Mesenchymal stem cell (in vitro differentiated cells and primary cell): ENCODE data around the gene ITIH4.
A peak's percentile ranks its signal among the peaks of the same experiment; 100 is the strongest.

ENCODE experiments used
- DNase-seq: peaks from one replicate; pipeline ENCODE4 v3.0.0-alpha.2; 2013
- H2AFZ ChIP-seq: one replicate; pipeline ENCODE4 v1.6.1; 2013; ENCODE audit warnings: low read depth, mild to moderate bottlenecking, control low read depth, inconsistent platforms, low read length, moderate library complexity
- H2AK5ac ChIP-seq: 2 replicates; pipeline ENCODE4 v1.6.1; 2013; ENCODE audit warnings: low read length, moderate library complexity, mild to moderate bottlenecking, inconsistent platforms; ENCODE audit not compliant: severe bottlenecking
- H2BK120ac ChIP-seq: one replicate; pipeline ENCODE4 v1.6.1; 2013; ENCODE audit warnings: low read depth, mild to moderate bottlenecking, inconsistent platforms, low read length, moderate library complexity
- H2BK12ac ChIP-seq, 2 experiments: one replicate each; pipeline ENCODE4 v1.6.1; 2013; ENCODE audit warnings: inconsistent platforms in 2 of 2, low read length in 2 of 2, mild to moderate bottlenecking in 2 of 2, moderate library complexity in 2 of 2, control low read depth in 1 of 2
- H2BK15ac ChIP-seq: one replicate; pipeline ENCODE4 v1.6.1; 2013; ENCODE audit warnings: mild to moderate bottlenecking, low read depth, inconsistent platforms; ENCODE audit not compliant: poor library complexity, severe bottlenecking
- H2BK5ac ChIP-seq: 2 replicates; pipeline ENCODE4 v1.6.1; 2013; ENCODE audit warnings: low read depth, mild to moderate bottlenecking, low read length, control low read depth, inconsistent platforms; ENCODE audit not compliant: poor library complexity, severe bottlenecking
- H3K14ac ChIP-seq, 2 experiments: one replicate each; pipeline ENCODE4 v1.6.1; 2013; ENCODE audit warnings: inconsistent platforms in 2 of 2, low read length in 2 of 2, control low read depth in 1 of 2, mild to moderate bottlenecking in 1 of 2, moderate library complexity in 1 of 2
- H3K18ac ChIP-seq, 2 experiments: one replicate each; pipeline ENCODE4 v1.6.1; 2013; ENCODE audit warnings: inconsistent platforms in 2 of 2, low read length in 2 of 2, control low read depth in 1 of 2, low read depth in 1 of 2, mild to moderate bottlenecking in 1 of 2
- H3K23ac ChIP-seq, 2 experiments: one replicate each; pipeline ENCODE4 v1.6.1; 2013; ENCODE audit warnings: inconsistent platforms in 2 of 2, low read length in 2 of 2, mild to moderate bottlenecking in 2 of 2, moderate library complexity in 2 of 2, control low read depth in 1 of 2
- H3K27ac ChIP-seq: 2 replicates; pipeline ENCODE4 v1.5.1; 2013; ENCODE audit warnings: mild to moderate bottlenecking, moderate library complexity, low read length, control low read depth, inconsistent platforms; ENCODE audit not compliant: poor library complexity, severe bottlenecking
- H3K27me3 ChIP-seq, 2 experiments: 2 replicates each; pipeline versions ENCODE4 v1.6.1 to v1.7.0; 2013; ENCODE audit warnings: low read length in 2 of 2, mild to moderate bottlenecking in 2 of 2, moderate library complexity in 2 of 2, control low read depth in 1 of 2, inconsistent platforms in 1 of 2; ENCODE audit not compliant: control insufficient read depth in 1 of 2, insufficient read depth in 1 of 2
- H3K36me3 ChIP-seq, 2 experiments: 2 replicates each; pipeline versions ENCODE4 v1.6.1 to v1.7.0; 2013; ENCODE audit warnings: low read length in 2 of 2, control low read depth in 1 of 2, inconsistent platforms in 1 of 2, low read depth in 1 of 2, mild to moderate bottlenecking in 1 of 2; ENCODE audit not compliant: insufficient read depth in 2 of 2, control insufficient read depth in 1 of 2
- H3K4ac ChIP-seq, 2 experiments: one replicate each; pipeline ENCODE4 v1.6.1; 2013; ENCODE audit warnings: inconsistent platforms in 2 of 2, low read length in 2 of 2, mild to moderate bottlenecking in 2 of 2, moderate library complexity in 2 of 2, control low read depth in 1 of 2, low read depth in 1 of 2
- H3K4me1 ChIP-seq: 2 replicates; pipeline ENCODE4 v1.6.1; 2013; ENCODE audit warnings: low read depth, low read length, control low read depth; ENCODE audit not compliant: control insufficient read depth, insufficient read depth
- H3K4me2 ChIP-seq: 2 replicates; pipeline ENCODE4 v1.6.1; 2013; ENCODE audit warnings: low read length, mild to moderate bottlenecking, inconsistent platforms; ENCODE audit not compliant: poor library complexity, severe bottlenecking
- H3K4me3 ChIP-seq, 2 experiments: 2 replicates each; pipeline versions ENCODE4 v1.5.1 to v1.7.0; 2013; ENCODE audit warnings: low read length in 2 of 2, mild to moderate bottlenecking in 2 of 2, control low read depth in 1 of 2, low read depth in 1 of 2; ENCODE audit not compliant: insufficient read depth in 1 of 2
- H3K79me1 ChIP-seq: replicated peaks from 2 replicates; pipeline ENCODE4 v1.6.1; 2013; ENCODE audit warnings: mild to moderate bottlenecking, control low read depth, low read length, inconsistent platforms; ENCODE audit not compliant: poor library complexity, severe bottlenecking
- H3K9ac ChIP-seq: 2 replicates; pipeline ENCODE4 v1.7.0; 2013; ENCODE audit warnings: mild to moderate bottlenecking, low read length, moderate library complexity
- H3K9me3 ChIP-seq: 2 replicates; pipeline ENCODE4 v1.7.0; 2013; ENCODE audit warnings: mild to moderate bottlenecking, low read length; ENCODE audit not compliant: control insufficient read depth
- H4K8ac ChIP-seq: one replicate; pipeline ENCODE4 v1.6.1; 2013; ENCODE audit warnings: inconsistent platforms, mild to moderate bottlenecking, low read length, moderate library complexity
- H4K91ac ChIP-seq: one replicate; pipeline ENCODE4 v1.6.1; 2013; ENCODE audit warnings: mild to moderate bottlenecking, low read length, inconsistent platforms
- WGBS: methylation state at CpG from one replicate; pipeline ENCODE4 v1.1.7; 2013; ENCODE audit warnings: mixed read lengths; 5-methylcytosine and 5-hydroxymethylcytosine counted together

Gene ITIH4

GRCh38 chr3:52834871-52835501 is 4.5 kb upstream of the ITIH4 start, which contains the start of gene MUSTN1:
MUSTN1 (minus strand) TSS chr3:52835019; CDS start chr3:52834948, 71 bp downstream.
- no peak within 1 kb of the TSS for H2BK12ac ChIP-seq
- no peak within 1 kb of the TSS for H2AFZ ChIP-seq
- peak within 1 kb of the TSS in 1 of 2 experiments; percentile 15 for H3K14ac ChIP-seq
- H2BK15ac ChIP-seq: no peak within 1 kb of the TSS
- peaks cover 33% of the 10 kb centered on the region for H3K4me1 ChIP-seq
- 58% methylated on average over 10 of the region's 11 CpGs for WGBS
- H3K4me2 ChIP-seq: peak within 1 kb of the TSS; percentile 21
- no peak within 1 kb of the TSS for H3K27ac ChIP-seq
- no peak within 1 kb of the TSS for H3K23ac ChIP-seq
- no peak within 1 kb of the TSS for H3K9ac ChIP-seq
- H3K79me1 ChIP-seq: no peaks in the 10 kb centered on the region
- peak within 1 kb of the TSS; percentile 20 for H4K91ac ChIP-seq
- H3K4me3 ChIP-seq: no peak within 1 kb of the TSS
- peaks cover 23 to 28% of the 10 kb centered on the region in 2 experiments for H3K36me3 ChIP-seq
- H3K27me3 ChIP-seq: peaks cover 0 to 4% of the 10 kb centered on the region in 2 experiments
- no peak within 1 kb of the TSS for H2BK5ac ChIP-seq
- no peak within 1 kb of the TSS for H2AK5ac ChIP-seq
- H3K9me3 ChIP-seq: no peaks in the 10 kb centered on the region
- no peak within 1 kb of the TSS for H2BK120ac ChIP-seq
- no peak within 1 kb of the TSS for H3K4ac ChIP-seq
- peak; percentile 24 for DNase-seq
- no peak within 1 kb of the TSS for H4K8ac ChIP-seq
- no peak within 1 kb of the TSS for H3K18ac ChIP-seq

- DNase-seq: no peak
- Histone ChIP-seq H3K4me1 (peaks cover 38% of the 10 kb centered on the region), H2AFZ (no peak overlapping the region), H2BK15ac (no peak overlapping the region), H4K8ac (no peak overlapping the region), H4K91ac (no peak overlapping the region), H3K9me3 (no peaks in the 10 kb centered on the region), H3K23ac (no peak overlapping the region), H3K4me2 (no peak overlapping the region), H3K27ac (no peak overlapping the region), H3K27me3 (peaks cover 0 to 8% of the 10 kb centered on the region in 2 experiments), H3K4me3 (no peak overlapping the region), H2BK5ac (no peak overlapping the region), H2BK120ac (no peak overlapping the region), H3K79me1 (no peaks in the 10 kb centered on the region), H3K36me3 (peaks cover 10 to 18% of the 10 kb centered on the region in 2 experiments), H3K18ac (no peak overlapping the region), H3K4ac (no peak overlapping the region), H2BK12ac (no peak overlapping the region), H3K9ac (no peak overlapping the region), H3K14ac (no peak overlapping the region), H2AK5ac (no peak overlapping the region)
- 95% methylated on average over 14 of the region's 14 CpGs for WGBS
These were observed 2.7 kb upstream of the ITIH4 start for GRCh38 chr3:52833202-52833601.

GRCh38 chr3:52831500-52832301 is 1.2 kb upstream of the ITIH4 start:
- no peaks in the 10 kb centered on the region for H3K9me3 ChIP-seq
- no peak overlapping the region for H3K4me2 ChIP-seq
- peaks cover 0 to 18% of the 10 kb centered on the region in 2 experiments for H3K36me3 ChIP-seq
- no peak overlapping the region for H2BK12ac ChIP-seq
- H3K18ac ChIP-seq: peak overlapping the region in 1 of 2 experiments; percentile 28
- no peak overlapping the region for H3K27ac ChIP-seq
- H3K14ac ChIP-seq: no peak overlapping the region
- no peak overlapping the region for H3K9ac ChIP-seq
- no peak overlapping the region for H3K23ac ChIP-seq
- no peaks in the 10 kb centered on the region for H3K79me1 ChIP-seq
- no peak overlapping the region for H2AFZ ChIP-seq
- H2BK15ac ChIP-seq: no peak overlapping the region
- WGBS: 66% methylated on average over 21 of the region's 21 CpGs
- no peak overlapping the region for H3K4me3 ChIP-seq
- no peak overlapping the region for H2BK5ac ChIP-seq
- H3K4me1 ChIP-seq: peaks cover 53% of the 10 kb centered on the region
- H2AK5ac ChIP-seq: no peak overlapping the region
- no peak overlapping the region for H4K8ac ChIP-seq
- DNase-seq: peak; percentile 90
- no peak overlapping the region for H2BK120ac ChIP-seq
- peaks cover 0 to 12% of the 10 kb centered on the region in 2 experiments for H3K27me3 ChIP-seq
- no peak overlapping the region for H4K91ac ChIP-seq
- no peak overlapping the region for H3K4ac ChIP-seq

GRCh38 chr3:52829906-52830463 is 487 bp downstream of the ITIH4 start:
- Histone ChIP-seq H3K4me1 (peaks cover 48% of the 10 kb centered on the region), H3K36me3 (peaks cover 0 to 13% of the 10 kb centered on the region in 2 experiments), H3K18ac (no peak overlapping the region), H2AFZ (no peak overlapping the region), H2BK120ac (no peak overlapping the region), H3K27me3 (peaks cover 0 to 16% of the 10 kb centered on the region in 2 experiments), H2BK5ac (no peak overlapping the region), H3K9me3 (no peaks in the 10 kb centered on the region), H3K79me1 (no peaks in the 10 kb centered on the region), H3K27ac (no peak overlapping the region), H4K8ac (no peak overlapping the region), H3K4me3 (no peak overlapping the region), H2BK15ac (no peak overlapping the region), H3K4ac (no peak overlapping the region), H2AK5ac (no peak overlapping the region), H3K14ac (peak overlapping the region in 1 of 2 experiments; percentile 80), H4K91ac (no peak overlapping the region), H2BK12ac (no peak overlapping the region), H3K4me2 (no peak overlapping the region), H3K9ac (no peak overlapping the region), H3K23ac (no peak overlapping the region)
- no peak for DNase-seq
- WGBS: 86% methylated on average over 8 of the region's 10 CpGs
